ENCODE results near the gene EPS8L2.

DNA sequence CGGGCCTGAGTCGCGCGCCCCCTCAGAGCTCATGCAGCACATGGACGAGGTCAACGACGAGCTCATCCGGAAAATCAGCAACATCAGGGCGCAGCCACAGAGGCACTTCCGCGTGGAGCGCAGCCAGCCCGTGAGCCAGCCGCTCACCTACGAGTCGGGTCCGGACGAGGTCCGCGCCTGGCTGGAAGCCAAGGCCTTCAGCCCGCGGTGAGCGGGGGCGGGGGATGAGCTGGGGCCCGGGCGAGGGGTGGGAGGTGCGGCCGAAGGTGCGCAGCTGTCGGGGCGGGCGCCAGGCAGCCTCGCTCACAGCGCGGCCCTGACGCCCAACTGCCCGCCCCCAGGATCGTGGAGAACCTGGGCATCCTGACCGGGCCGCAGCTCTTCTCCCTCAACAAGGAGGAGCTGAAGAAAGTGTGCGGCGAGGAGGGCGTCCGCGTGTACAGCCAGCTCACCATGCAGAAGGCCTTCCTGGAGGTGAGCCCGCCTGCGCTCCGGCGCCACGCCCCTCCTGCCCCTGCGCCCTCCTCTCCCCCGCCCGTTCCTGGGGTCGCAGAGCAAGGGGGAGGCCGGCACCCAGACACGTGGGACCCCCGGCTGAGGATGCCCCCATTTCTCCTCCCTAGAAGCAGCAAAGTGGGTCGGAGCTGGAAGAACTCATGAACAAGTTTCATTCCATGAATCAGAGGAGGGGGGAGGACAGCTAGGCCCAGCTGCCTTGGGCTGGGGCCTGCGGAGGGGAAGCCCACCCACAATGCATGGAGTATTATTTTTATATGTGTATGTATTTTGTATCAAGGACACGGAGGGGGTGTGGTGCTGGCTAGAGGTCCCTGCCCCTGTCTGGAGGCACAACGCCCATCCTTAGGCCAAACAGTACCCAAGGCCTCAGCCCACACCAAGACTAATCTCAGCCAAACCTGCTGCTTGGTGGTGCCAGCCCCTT is 20.5 kb downstream of the EPS8L2 start:
- TF ChIP-seq SP2 (tag by site-specific recombination; IDR thresholded peaks at IDR 0.05) (peak; percentile 32), ZNF214 (tag by site-specific recombination; IDR thresholded peaks at IDR 0.05; ENCODE audit: borderline replicate concordance) (no peak)
- TF ChIP-seq, protein P1, sequence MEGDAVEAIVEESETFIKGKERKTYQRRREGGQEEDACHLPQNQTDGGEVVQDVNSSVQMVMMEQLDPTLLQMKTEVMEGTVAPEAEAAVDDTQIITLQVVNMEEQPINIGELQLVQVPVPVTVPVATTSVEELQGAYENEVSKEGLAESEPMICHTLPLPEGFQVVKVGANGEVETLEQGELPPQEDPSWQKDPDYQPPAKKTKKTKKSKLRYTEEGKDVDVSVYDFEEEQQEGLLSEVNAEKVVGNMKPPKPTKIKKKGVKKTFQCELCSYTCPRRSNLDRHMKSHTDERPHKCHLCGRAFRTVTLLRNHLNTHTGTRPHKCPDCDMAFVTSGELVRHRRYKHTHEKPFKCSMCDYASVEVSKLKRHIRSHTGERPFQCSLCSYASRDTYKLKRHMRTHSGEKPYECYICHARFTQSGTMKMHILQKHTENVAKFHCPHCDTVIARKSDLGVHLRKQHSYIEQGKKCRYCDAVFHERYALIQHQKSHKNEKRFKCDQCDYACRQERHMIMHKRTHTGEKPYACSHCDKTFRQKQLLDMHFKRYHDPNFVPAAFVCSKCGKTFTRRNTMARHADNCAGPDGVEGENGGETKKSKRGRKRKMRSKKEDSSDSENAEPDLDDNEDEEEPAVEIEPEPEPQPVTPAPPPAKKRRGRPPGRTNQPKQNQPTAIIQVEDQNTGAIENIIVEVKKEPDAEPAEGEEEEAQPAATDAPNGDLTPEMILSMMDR (tag by site-specific recombination; IDR thresholded peaks at IDR 0.05) = no peak
